ENCODE results near the gene VASH2. TPM values are rescaled to one million over a fixed set of nuclear protein-coding genes. Genes with fewer than 3 reads are reported as not detected.
A peak's percentile ranks its signal among the peaks of the same experiment; 100 is the strongest.

The VASH2 gene
- total and polyA plus RNA-seq, 2 experiments from 2014 or later = 129 to 381 TPM

DNA sequence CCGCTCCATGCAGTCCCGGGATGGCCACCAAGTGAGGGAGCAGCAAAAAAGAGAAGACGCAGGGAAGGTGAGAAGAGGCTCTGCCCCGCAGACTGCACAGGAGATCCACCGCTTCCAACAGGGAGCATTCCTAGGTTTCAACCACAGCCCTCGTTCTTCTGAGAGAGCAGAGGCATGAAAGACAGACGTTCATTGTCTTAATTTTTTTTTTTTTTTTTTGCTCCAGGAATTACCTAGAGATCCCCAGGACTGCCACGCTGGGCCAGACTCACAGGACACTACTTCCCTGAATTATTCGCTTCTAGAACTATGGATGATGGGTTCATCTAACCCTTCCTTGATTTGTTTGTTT lies 33.2 kb upstream of the VASH2 start:
- Mint-ChIP-seq H3K4me1 (peaks cover 50% of the 10 kb centered on the region), H3K9me3 (peaks cover 3% of the 10 kb centered on the region; the same call in 1 of the 3 replicates), H3K4me3 (peak overlapping the region; percentile 55), H3K36me3 (ENCODE audit: low read depth) (peaks cover 17% of the 10 kb centered on the region), H3K27me3 (ENCODE audit: insufficient read depth, low read depth, poor library complexity) (peaks cover 30% of the 10 kb centered on the region), H3K27ac (peak overlapping the region; percentile 97)
- no peak overlapping the region for H2AFZ ChIP-seq
- H3K27ac ChIP-seq (ENCODE audit: low read depth) = peak overlapping the region; percentile 99
- peaks cover 32% of the 10 kb centered on the region for H3K4me1 ChIP-seq (ENCODE audit: insufficient read depth)
- H3K27me3 ChIP-seq (ENCODE audit: insufficient read depth) = no peaks in the 10 kb centered on the region
- H3K79me2 ChIP-seq (replicated peaks; ENCODE audit: insufficient read depth) = peaks cover 14% of the 10 kb centered on the region
- H3K36me3 ChIP-seq (ENCODE audit: insufficient read depth) = no peaks in the 10 kb centered on the region
- TF ChIP-seq, protein P1, sequence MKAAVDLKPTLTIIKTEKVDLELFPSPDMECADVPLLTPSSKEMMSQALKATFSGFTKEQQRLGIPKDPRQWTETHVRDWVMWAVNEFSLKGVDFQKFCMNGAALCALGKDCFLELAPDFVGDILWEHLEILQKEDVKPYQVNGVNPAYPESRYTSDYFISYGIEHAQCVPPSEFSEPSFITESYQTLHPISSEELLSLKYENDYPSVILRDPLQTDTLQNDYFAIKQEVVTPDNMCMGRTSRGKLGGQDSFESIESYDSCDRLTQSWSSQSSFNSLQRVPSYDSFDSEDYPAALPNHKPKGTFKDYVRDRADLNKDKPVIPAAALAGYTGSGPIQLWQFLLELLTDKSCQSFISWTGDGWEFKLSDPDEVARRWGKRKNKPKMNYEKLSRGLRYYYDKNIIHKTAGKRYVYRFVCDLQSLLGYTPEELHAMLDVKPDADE (IDR thresholded peaks at IDR 0.05) = no peak
- no peak for TF ChIP-seq EZH2phosphoT487 (IDR thresholded peaks at IDR 0.05; ENCODE audit: unreplicated experiment)
- no peak for TF ChIP-seq CREB1 (CRISPR knock-in tag; IDR thresholded peaks at IDR 0.05; ENCODE audit: low read depth)
- TF ChIP-seq, protein P2, sequence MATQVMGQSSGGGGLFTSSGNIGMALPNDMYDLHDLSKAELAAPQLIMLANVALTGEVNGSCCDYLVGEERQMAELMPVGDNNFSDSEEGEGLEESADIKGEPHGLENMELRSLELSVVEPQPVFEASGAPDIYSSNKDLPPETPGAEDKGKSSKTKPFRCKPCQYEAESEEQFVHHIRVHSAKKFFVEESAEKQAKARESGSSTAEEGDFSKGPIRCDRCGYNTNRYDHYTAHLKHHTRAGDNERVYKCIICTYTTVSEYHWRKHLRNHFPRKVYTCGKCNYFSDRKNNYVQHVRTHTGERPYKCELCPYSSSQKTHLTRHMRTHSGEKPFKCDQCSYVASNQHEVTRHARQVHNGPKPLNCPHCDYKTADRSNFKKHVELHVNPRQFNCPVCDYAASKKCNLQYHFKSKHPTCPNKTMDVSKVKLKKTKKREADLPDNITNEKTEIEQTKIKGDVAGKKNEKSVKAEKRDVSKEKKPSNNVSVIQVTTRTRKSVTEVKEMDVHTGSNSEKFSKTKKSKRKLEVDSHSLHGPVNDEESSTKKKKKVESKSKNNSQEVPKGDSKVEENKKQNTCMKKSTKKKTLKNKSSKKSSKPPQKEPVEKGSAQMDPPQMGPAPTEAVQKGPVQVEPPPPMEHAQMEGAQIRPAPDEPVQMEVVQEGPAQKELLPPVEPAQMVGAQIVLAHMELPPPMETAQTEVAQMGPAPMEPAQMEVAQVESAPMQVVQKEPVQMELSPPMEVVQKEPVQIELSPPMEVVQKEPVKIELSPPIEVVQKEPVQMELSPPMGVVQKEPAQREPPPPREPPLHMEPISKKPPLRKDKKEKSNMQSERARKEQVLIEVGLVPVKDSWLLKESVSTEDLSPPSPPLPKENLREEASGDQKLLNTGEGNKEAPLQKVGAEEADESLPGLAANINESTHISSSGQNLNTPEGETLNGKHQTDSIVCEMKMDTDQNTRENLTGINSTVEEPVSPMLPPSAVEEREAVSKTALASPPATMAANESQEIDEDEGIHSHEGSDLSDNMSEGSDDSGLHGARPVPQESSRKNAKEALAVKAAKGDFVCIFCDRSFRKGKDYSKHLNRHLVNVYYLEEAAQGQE (IDR thresholded peaks at IDR 0.05; ENCODE audit: unreplicated experiment) = no peak
- TF ChIP-seq NANOG (IDR thresholded peaks at IDR 0.05; ENCODE audit: borderline replicate concordance) = no peak
- no peak for TF ChIP-seq ZNF331 (CRISPR knock-in tag; IDR thresholded peaks at IDR 0.05; ENCODE audit: low read depth)
- no peak for TF ChIP-seq ZNF114 (CRISPR knock-in tag; IDR thresholded peaks at IDR 0.05)
- TF ChIP-seq, protein P3, sequence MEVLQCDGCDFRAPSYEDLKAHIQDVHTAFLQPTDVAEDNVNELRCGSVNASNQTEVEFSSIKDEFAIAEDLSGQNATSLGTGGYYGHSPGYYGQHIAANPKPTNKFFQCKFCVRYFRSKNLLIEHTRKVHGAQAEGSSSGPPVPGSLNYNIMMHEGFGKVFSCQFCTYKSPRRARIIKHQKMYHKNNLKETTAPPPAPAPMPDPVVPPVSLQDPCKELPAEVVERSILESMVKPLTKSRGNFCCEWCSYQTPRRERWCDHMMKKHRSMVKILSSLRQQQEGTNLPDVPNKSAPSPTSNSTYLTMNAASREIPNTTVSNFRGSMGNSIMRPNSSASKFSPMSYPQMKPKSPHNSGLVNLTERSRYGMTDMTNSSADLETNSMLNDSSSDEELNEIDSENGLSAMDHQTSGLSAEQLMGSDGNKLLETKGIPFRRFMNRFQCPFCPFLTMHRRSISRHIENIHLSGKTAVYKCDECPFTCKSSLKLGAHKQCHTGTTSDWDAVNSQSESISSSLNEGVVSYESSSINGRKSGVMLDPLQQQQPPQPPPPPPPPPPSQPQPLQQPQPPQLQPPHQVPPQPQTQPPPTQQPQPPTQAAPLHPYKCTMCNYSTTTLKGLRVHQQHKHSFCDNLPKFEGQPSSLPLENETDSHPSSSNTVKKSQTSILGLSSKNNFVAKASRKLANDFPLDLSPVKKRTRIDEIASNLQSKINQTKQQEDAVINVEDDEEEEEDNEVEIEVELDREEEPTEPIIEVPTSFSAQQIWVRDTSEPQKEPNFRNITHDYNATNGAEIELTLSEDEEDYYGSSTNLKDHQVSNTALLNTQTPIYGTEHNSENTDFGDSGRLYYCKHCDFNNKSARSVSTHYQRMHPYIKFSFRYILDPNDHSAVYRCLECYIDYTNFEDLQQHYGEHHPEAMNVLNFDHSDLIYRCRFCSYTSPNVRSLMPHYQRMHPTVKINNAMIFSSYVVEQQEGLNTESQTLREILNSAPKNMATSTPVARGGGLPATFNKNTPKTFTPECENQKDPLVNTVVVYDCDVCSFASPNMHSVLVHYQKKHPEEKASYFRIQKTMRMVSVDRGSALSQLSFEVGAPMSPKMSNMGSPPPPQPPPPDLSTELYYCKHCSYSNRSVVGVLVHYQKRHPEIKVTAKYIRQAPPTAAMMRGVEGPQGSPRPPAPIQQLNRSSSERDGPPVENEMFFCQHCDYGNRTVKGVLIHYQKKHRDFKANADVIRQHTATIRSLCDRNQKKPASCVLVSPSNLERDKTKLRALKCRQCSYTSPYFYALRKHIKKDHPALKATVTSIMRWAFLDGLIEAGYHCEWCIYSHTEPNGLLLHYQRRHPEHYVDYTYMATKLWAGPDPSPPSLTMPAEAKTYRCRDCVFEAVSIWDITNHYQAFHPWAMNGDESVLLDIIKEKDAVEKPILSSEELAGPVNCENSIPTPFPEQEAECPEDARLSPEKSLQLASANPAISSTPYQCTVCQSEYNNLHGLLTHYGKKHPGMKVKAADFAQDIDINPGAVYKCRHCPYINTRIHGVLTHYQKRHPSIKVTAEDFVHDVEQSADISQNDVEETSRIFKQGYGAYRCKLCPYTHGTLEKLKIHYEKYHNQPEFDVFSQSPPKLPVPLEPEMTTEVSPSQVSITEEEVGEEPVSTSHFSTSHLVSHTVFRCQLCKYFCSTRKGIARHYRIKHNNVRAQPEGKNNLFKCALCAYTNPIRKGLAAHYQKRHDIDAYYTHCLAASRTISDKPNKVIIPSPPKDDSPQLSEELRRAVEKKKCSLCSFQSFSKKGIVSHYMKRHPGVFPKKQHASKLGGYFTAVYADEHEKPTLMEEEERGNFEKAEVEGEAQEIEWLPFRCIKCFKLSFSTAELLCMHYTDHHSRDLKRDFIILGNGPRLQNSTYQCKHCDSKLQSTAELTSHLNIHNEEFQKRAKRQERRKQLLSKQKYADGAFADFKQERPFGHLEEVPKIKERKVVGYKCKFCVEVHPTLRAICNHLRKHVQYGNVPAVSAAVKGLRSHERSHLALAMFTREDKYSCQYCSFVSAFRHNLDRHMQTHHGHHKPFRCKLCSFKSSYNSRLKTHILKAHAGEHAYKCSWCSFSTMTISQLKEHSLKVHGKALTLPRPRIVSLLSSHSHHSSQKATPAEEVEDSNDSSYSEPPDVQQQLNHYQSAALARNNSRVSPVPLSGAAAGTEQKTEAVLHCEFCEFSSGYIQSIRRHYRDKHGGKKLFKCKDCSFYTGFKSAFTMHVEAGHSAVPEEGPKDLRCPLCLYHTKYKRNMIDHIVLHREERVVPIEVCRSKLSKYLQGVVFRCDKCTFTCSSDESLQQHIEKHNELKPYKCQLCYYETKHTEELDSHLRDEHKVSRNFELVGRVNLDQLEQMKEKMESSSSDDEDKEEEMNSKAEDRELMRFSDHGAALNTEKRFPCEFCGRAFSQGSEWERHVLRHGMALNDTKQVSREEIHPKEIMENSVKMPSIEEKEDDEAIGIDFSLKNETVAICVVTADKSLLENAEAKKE (CRISPR knock-in tag; IDR thresholded peaks at IDR 0.05) = no peak
- no peak for TF ChIP-seq JUNB (IDR thresholded peaks at IDR 0.05; ENCODE audit: unreplicated experiment)
- no peak; the same call in 1 of the 2 replicates for TF ChIP-seq POLR2AphosphoS5 (IDR thresholded peaks at IDR 0.05; ENCODE audit: low read depth)
- TF ChIP-seq EZH2 (IDR thresholded peaks at IDR 0.05; ENCODE audit: low read depth, unreplicated experiment) = no peak
- TF ChIP-seq STAT1 (IDR thresholded peaks at IDR 0.05; ENCODE audit: unreplicated experiment) = no peak
- peaks cover 13% of the 10 kb centered on the region for H3F3A ChIP-seq (replicated peaks; ENCODE audit: low read depth)
- no peaks in the 10 kb centered on the region for H4K20me1 ChIP-seq (replicated peaks; ENCODE audit: insufficient read depth)
- no peak for ATAC-seq
- peak overlapping the region; percentile 67; the same call in 1 of the 2 replicates for H3K4me2 ChIP-seq
- H3K4me3 ChIP-seq = 0 out of 2 replicates have a peak overlapping the region, but pooled peaks have one; percentile 10
- H3K9me2 ChIP-seq (ENCODE audit: insufficient read depth) = peaks cover 13% of the 10 kb centered on the region
- no peak for DNase-seq (ENCODE audit: low spot score)
